WTC11 (cell line): ENCODE results near the gene EFNA5.

Experiments
- ATF1 ChIP-seq: sonication (generic); formaldehyde crosslinking; IDR thresholded peaks from 2 replicates; pipeline ENCODE4 v1.8.1; 2023; ENCODE audit warnings: mild to moderate bottlenecking, moderate library complexity, missing genetic modification reagents
- CREM ChIP-seq: sonication (generic); formaldehyde crosslinking; IDR thresholded peaks from 2 replicates; pipeline ENCODE4 v1.8.1; 2022; ENCODE audit warnings: mild to moderate bottlenecking, missing genetic modification reagents, moderate library complexity
- CTCF ChIP-seq: fragments of 200-600 bp; IDR thresholded peaks from 2 replicates; pipeline ENCODE4 v1.8.0; 2022; ENCODE audit warnings: antibody characterized with exemption
- E2F4 ChIP-seq: sonication (generic); formaldehyde crosslinking; IDR thresholded peaks from 2 replicates; pipeline ENCODE4 v1.8.1; 2022; ENCODE audit warnings: low read depth, mild to moderate bottlenecking, moderate library complexity, missing genetic modification reagents, borderline replicate concordance
- ELF4 ChIP-seq: sonication (generic); formaldehyde crosslinking; IDR thresholded peaks from 2 replicates; pipeline ENCODE4 v1.8.1; 2022; ENCODE audit warnings: low read depth, mild to moderate bottlenecking, moderate library complexity, missing genetic modification reagents
- ESRRA ChIP-seq: sonication (generic); formaldehyde crosslinking; IDR thresholded peaks from 2 replicates; pipeline ENCODE4 v1.8.1; 2022; ENCODE audit warnings: mild to moderate bottlenecking, missing genetic modification reagents, borderline replicate concordance
- ETV6 ChIP-seq: sonication (generic); formaldehyde crosslinking; IDR thresholded peaks from 2 replicates; pipeline ENCODE4 v1.8.1; 2022; ENCODE audit warnings: mild to moderate bottlenecking, missing genetic modification reagents
- HMGA2 ChIP-seq: fragments of 250-450 bp; sonication (Bioruptor Pico); IDR thresholded peaks from 2 replicates; pipeline ENCODE4 v1.4.0; 2021; ENCODE audit warnings: mild to moderate bottlenecking, moderate library complexity
- IRF1 ChIP-seq: sonication (generic); formaldehyde crosslinking; IDR thresholded peaks from 2 replicates; pipeline ENCODE4 v1.8.0; 2023; ENCODE audit warnings: missing genetic modification reagents
- NR2C2 ChIP-seq: sonication (generic); formaldehyde crosslinking; IDR thresholded peaks from 2 replicates; pipeline ENCODE4 v1.8.0; 2022; ENCODE audit warnings: mild to moderate bottlenecking, missing genetic modification reagents
- SP1 ChIP-seq: sonication (generic); formaldehyde crosslinking; conservative IDR thresholded peaks from 2 replicates; pipeline ENCODE4 v1.8.1; 2022; ENCODE audit warnings: missing genetic modification reagents
- TCF7 ChIP-seq: sonication (generic); formaldehyde crosslinking; IDR thresholded peaks from 2 replicates; pipeline ENCODE4 v1.8.0; 2022; ENCODE audit warnings: mild to moderate bottlenecking, low read depth, missing genetic modification reagents, moderate library complexity
- ZNF232 ChIP-seq: sonication (generic); formaldehyde crosslinking; IDR thresholded peaks from 2 replicates; pipeline ENCODE4 v1.8.0; 2022; ENCODE audit warnings: mild to moderate bottlenecking, missing genetic modification reagents

GRCh38 chr5:107524111-107524510 is 146.6 kb downstream of the EFNA5 start:
- TF ChIP-seq CTCF (no peak), TCF7 (CRISPR knock-in tag) (no peak), E2F4 (no peak), ATF1 (no peak), ELF4 (CRISPR knock-in tag) (no peak), ETV6 (CRISPR knock-in tag) (no peak), SP1 (CRISPR knock-in tag) (no peak), ESRRA (CRISPR knock-in tag) (no peak), HMGA2 (CRISPR knock-in tag) (no peak), ZNF232 (no peak), IRF1 (CRISPR knock-in tag) (no peak), NR2C2 (CRISPR knock-in tag) (no peak), CREM (CRISPR knock-in tag) (no peak)
